Esophagus muscularis mucosa (tissue), 4 donors: ENCODE measurements around the gene SPDYA. TPM values are rescaled to one million over a fixed set of nuclear protein-coding genes. Genes with fewer than 3 reads are reported as not detected.

ENCODE experiments used
- DNase-seq: peaks from one replicate; pipeline ENCODE4 v3.0.0-alpha.2; 2017; ENCODE audit errors: extremely low spot score
- H3K27ac ChIP-seq, 4 donors: fragments of 200-600 bp; sonication (generic); replicated peaks in 1 of 4; 1 replicate in 3 of 4; 2 replicates in 1 of 4; pipeline ENCODE4 v1.5.1; 2016 to 2019; ENCODE audit warnings: mild to moderate bottlenecking in 1 of 4
- H3K27me3 ChIP-seq, 4 donors: fragments of 200-600 bp; sonication (generic); one replicate each; pipeline versions ENCODE4 v1.5.1 to v1.6.0; 2016 to 2019
- H3K36me3 ChIP-seq, 4 donors: fragments of 200-600 bp; sonication (generic); one replicate each; pipeline ENCODE4 v1.5.1; 2016 to 2019
- H3K4me1 ChIP-seq, 4 donors: fragments of 200-600 bp; sonication (generic); one replicate each; pipeline ENCODE4 v1.5.1; 2016 to 2019
- H3K4me3 ChIP-seq, 4 donors: fragments of 200-600 bp; sonication (generic); 1 replicate in 2 of 4; 2 replicates in 2 of 4; pipeline ENCODE4 v1.5.1; 2016 to 2019; ENCODE audit warnings: mild to moderate bottlenecking in 4 of 4, moderate library complexity in 1 of 4
- H3K9me3 ChIP-seq, 4 donors: fragments of 200-600 bp; sonication (generic); 1 replicate in 3 of 4; 2 replicates in 1 of 4; pipeline ENCODE4 v1.5.1; 2016 to 2019
- CTCF ChIP-seq, 3 experiments: fragments of 200-600 bp in 2 of 3; fragments of 450-650 bp in 1 of 3; sonication (generic) in 2 of 3; IDR thresholded peaks; one replicate each; pipeline ENCODE4 v1.5.1; 2017 to 2019; ENCODE audit warnings: antibody characterized with exemption in 3 of 3, mild to moderate bottlenecking in 2 of 3, moderate library complexity in 1 of 3
- EP300 ChIP-seq: sonication (generic); formaldehyde crosslinking; IDR thresholded peaks from one replicate; pipeline ENCODE4 v1.6.1; 2017; ENCODE audit warnings: antibody characterized with exemption
- POLR2A ChIP-seq: fragments of 450-650 bp; IDR thresholded peaks from one replicate; pipeline ENCODE4 v1.6.1; 2017; ENCODE audit warnings: antibody characterized with exemption, moderate library complexity, mild to moderate bottlenecking, low read depth
- POLR2AphosphoS5 ChIP-seq, 2 donors: sonication (generic); formaldehyde crosslinking; IDR thresholded peaks; one replicate each; pipeline ENCODE4 v1.6.1; 2017; ENCODE audit warnings: antibody characterized with exemption in 2 of 2
- WGBS: methylation state at CpG from one replicate; pipeline ENCODE4 v1.1.5; 2018; 5-methylcytosine and 5-hydroxymethylcytosine counted together
- intact Hi-C: fragments of 100-400 bp; cut with DNase I; formaldehyde crosslinking; loops from one replicate; pipeline ENCODE4 v1.15.1; 2023
- total RNA-seq, 4 donors: library from RNA; depleted of rRNA; stranded (reverse); fragments of >200 nt; gene quantifications; one replicate each; pipeline versions ENCODE4 v1.1.0 to v1.2.1, GENCODE V29; 2016

SPDYA gene
- total RNA-seq, 4 donors from 2014 or later = 0.33 to 3.0 (median 0.91) TPM

- no peak for DNase-seq
- no peak for TF ChIP-seq CTCF (IDR thresholded peaks at IDR 0.05)
- no peak for TF ChIP-seq POLR2A
- no peak for TF ChIP-seq EP300
- Histone ChIP-seq H3K36me3 (peaks cover 32 to 89% (median 54%) of the 10 kb centered on the region in 4 donors), H3K4me3 (no peak overlapping the region), H3K27me3 (no peaks in the 10 kb centered on the region), H3K4me1 (peaks cover 5 to 41% (median 31%) of the 10 kb centered on the region in 4 donors), H3K9me3 (no peaks in the 10 kb centered on the region), H3K27ac (peak overlapping the region; percentile 38 to 54 (median 45))
- intact Hi-C loops = no loop called here
- WGBS = 49% methylated on average over 4 of the region's 4 CpGs
Measured at GRCh38 chr2:28802975-28803429, 7.6 kb upstream of the SPDYA start.

- 65% methylated on average over 10 of the region's 10 CpGs for WGBS
- no peaks in the 10 kb centered on the region for H3K27me3 ChIP-seq
- H3K4me1 ChIP-seq = peaks cover 19 to 25% (median 22%) of the 10 kb centered on the region in 4 donors
- intact Hi-C loops = loop anchor here (5.0 to 10.0 kb wide), 2 partner anchors 55 to 243 kb away; no protein-coding TSS in a partner anchor
- H3K9me3 ChIP-seq = no peaks in the 10 kb centered on the region
- TF ChIP-seq POLR2AphosphoS5 (IDR thresholded peaks at IDR 0.05) = no peak
- no peak for TF ChIP-seq POLR2A
- TF ChIP-seq CTCF (IDR thresholded peaks at IDR 0.05) = no peak
- no peak for TF ChIP-seq EP300
- peaks cover 11 to 27% (median 20%) of the 10 kb centered on the region in 4 donors for H3K36me3 ChIP-seq
- no peak for DNase-seq
- H3K27ac ChIP-seq = peak overlapping the region; percentile 53 to 70 (median 66)
- peak overlapping the region; percentile 54 to 66 (median 56) for H3K4me3 ChIP-seq
Measured at GRCh38 chr2:28809927-28810326, 707 bp upstream of the SPDYA start.

GRCh38 chr2:28818053-28818452 lies 7.4 kb downstream of the SPDYA start:
- no peak for DNase-seq
- Histone ChIP-seq H3K4me3 (no peak overlapping the region), H3K9me3 (no peaks in the 10 kb centered on the region), H3K27me3 (no peaks in the 10 kb centered on the region), H3K4me1 (peaks cover 0 to 6% (median 2%) of the 10 kb centered on the region in 4 donors), H3K27ac (no peak overlapping the region), H3K36me3 (no peaks in the 10 kb centered on the region)
- TF ChIP-seq CTCF (IDR thresholded peaks at IDR 0.05) = no peak
- TF ChIP-seq EP300 = no peak
- no peak for TF ChIP-seq POLR2AphosphoS5 (IDR thresholded peaks at IDR 0.05)
- no peak for TF ChIP-seq POLR2A
- intact Hi-C loops = loop anchor here (10.0 kb wide), 1 partner anchor 47 kb away; no protein-coding TSS in a partner anchor
- 91% methylated on average over 3 of the region's 3 CpGs for WGBS

GRCh38 chr2:28821295-28821958 lies 10.8 kb downstream of the SPDYA start:
- Histone ChIP-seq H3K27me3 (no peaks in the 10 kb centered on the region), H3K9me3 (no peaks in the 10 kb centered on the region), H3K4me3 (no peak overlapping the region), H3K27ac (no peak overlapping the region), H3K36me3 (no peaks in the 10 kb centered on the region), H3K4me1 (peaks cover 0 to 6% (median 2%) of the 10 kb centered on the region in 4 donors)
- no peak for TF ChIP-seq EP300
- no peak for TF ChIP-seq POLR2A
- peak; percentile 63 to 73 (median 67) for TF ChIP-seq CTCF (IDR thresholded peaks at IDR 0.05)
- TF ChIP-seq POLR2AphosphoS5 (IDR thresholded peaks at IDR 0.05) = no peak
- 11% methylated on average over 8 of the region's 8 CpGs for WGBS
- DNase-seq = no peak
- intact Hi-C loops = loop anchor here (2.0 kb wide), 1 partner anchor 73 kb away; the partner anchor contains the start of gene WDR43
